Fibroblast of mammary gland (primary cell): ENCODE data around the gene RNF144B.
A peak's percentile ranks its signal among the peaks of the same experiment; 100 is the strongest.

Experiments used
- DNase-seq: peaks from one replicate; pipeline ENCODE4 v3.0.0-alpha.2; 2010; ENCODE audit warnings: low read depth
- H3K4me3 ChIP-seq: 2 replicates; pipeline ENCODE4 v1.5.1; 2011; ENCODE audit warnings: low read depth, mild to moderate bottlenecking, low read length, moderate library complexity; ENCODE audit not compliant: control insufficient read depth
- CTCF ChIP-seq: conservative IDR thresholded peaks from 2 replicates; pipeline ENCODE4 v1.5.1; 2011; ENCODE audit warnings: low read depth, low read length, inconsistent platforms; ENCODE audit not compliant: control insufficient read depth, insufficient read depth

RNF144B gene

GRCh38 chr6:18424201-18424600 lies 37.1 kb downstream of the RNF144B start:
- TF ChIP-seq CTCF = no peak
- no peak for DNase-seq
- no peak overlapping the region for H3K4me3 ChIP-seq

GRCh38 chr6:18425218-18425617 lies 38.1 kb downstream of the RNF144B start:
- DNase-seq = no peak
- TF ChIP-seq CTCF = no peak
- no peak overlapping the region for H3K4me3 ChIP-seq

- DNase-seq = no peak
- TF ChIP-seq CTCF = no peak
- no peak overlapping the region for H3K4me3 ChIP-seq
Observed at GRCh38 chr6:18427296-18427695, 40.1 kb downstream of the RNF144B start.

- no peak overlapping the region for H3K4me3 ChIP-seq
- TF ChIP-seq CTCF = no peak
- DNase-seq = no peak
Observed at GRCh38 chr6:18429655-18430297, 42.6 kb downstream of the RNF144B start.

- DNase-seq = no peak
- no peak for TF ChIP-seq CTCF
- no peak overlapping the region for H3K4me3 ChIP-seq
Observed at GRCh38 chr6:18431581-18431980, 44.4 kb downstream of the RNF144B start.

- H3K4me3 ChIP-seq = no peak overlapping the region
- TF ChIP-seq CTCF = no peak
- DNase-seq = peak; percentile 42
Observed at GRCh38 chr6:18432180-18432579, 45.0 kb downstream of the RNF144B start.

GRCh38 chr6:18432619-18433018 lies 45.5 kb downstream of the RNF144B start:
- no peak for TF ChIP-seq CTCF
- H3K4me3 ChIP-seq = no peak overlapping the region
- DNase-seq = no peak
